ENCODE measurements around the gene PDCD6IP.

GRCh38 chr3:33786565-33787327, 11.7 kb upstream of the PDCD6IP start:
- TF ChIP-seq, protein P1, sequence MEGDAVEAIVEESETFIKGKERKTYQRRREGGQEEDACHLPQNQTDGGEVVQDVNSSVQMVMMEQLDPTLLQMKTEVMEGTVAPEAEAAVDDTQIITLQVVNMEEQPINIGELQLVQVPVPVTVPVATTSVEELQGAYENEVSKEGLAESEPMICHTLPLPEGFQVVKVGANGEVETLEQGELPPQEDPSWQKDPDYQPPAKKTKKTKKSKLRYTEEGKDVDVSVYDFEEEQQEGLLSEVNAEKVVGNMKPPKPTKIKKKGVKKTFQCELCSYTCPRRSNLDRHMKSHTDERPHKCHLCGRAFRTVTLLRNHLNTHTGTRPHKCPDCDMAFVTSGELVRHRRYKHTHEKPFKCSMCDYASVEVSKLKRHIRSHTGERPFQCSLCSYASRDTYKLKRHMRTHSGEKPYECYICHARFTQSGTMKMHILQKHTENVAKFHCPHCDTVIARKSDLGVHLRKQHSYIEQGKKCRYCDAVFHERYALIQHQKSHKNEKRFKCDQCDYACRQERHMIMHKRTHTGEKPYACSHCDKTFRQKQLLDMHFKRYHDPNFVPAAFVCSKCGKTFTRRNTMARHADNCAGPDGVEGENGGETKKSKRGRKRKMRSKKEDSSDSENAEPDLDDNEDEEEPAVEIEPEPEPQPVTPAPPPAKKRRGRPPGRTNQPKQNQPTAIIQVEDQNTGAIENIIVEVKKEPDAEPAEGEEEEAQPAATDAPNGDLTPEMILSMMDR (IDR thresholded peaks at IDR 0.05) = no peak
- TF ChIP-seq POLR2A (IDR thresholded peaks at IDR 0.05) = no peak

Measured in testis (tissue), 2 donors.